ENCODE data around the gene TMEM132C.

The TMEM132C gene

DNA sequence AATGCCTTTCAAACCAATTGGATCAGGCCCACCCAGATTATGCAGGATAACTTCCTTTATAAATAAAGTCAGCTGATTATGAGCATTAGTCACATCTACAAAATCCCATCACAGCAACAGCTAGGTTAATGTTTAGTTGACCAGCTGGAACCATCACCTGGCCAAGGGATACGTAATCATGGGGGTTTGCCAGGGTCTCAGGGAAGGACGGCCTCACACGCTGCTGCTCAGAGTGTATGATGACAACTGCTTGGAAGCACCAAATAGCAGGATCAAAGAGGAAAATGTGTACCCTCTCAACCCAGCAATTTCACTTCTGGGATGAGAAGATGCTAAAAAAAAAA is 394.2 kb downstream of the TMEM132C start:
- H3K27ac ChIP-seq, result no peak overlapping the region
- TF ChIP-seq ZFX (IDR thresholded peaks at IDR 0.05), result no peak

DNA sequence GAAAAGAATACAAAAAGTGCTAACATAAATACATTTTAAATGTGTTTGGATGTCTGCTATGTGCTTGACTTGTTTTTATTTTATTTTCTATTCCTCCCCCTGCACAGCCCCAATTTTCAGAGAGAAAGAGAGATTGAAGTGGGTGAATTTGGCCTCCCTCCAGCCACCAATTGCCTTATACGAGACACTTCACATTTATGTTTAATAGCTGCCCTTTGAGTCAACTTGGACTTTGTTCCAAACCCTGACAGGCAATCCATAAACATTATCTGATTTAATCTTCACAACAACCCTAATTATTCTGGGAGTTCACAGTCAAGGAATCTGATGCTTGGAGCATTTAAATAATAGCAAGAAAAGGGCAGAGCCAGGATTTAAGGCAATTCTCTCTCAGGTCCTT is 395.1 kb downstream of the TMEM132C start:
- no peak overlapping the region for H3K27ac ChIP-seq

GRCh38 chr12:128664501-128664900 is 397.5 kb downstream of the TMEM132C start:
- TF ChIP-seq CTCF (conservative IDR thresholded peaks at IDR 0.05), result no peak
- no peak for TF ChIP-seq ZFX (IDR thresholded peaks at IDR 0.05)
- no peak overlapping the region for H3K27ac ChIP-seq

More for the DNA sequence above, 395.1 kb downstream of the TMEM132C start:
- no peak for TF ChIP-seq CTCF (conservative IDR thresholded peaks at IDR 0.05)

DNA sequence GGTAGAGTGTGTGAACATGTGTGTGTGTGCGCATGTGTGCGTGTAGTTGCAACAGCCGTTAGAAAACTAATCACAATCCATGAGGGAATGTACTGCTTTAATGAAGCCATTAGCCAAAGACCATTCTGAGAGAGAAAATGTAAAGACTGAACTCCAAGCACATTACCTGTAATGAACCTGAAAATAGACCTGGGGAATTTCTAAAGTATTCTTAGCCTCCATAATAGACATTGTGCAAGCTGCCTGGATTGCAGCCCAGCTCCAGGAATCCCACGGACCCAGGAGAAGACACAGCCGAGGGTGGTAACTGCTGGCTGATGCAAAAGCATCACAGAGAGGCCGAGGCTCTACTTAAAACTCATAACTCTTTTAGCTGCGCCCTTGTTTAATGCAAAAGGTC is 400.2 kb downstream of the TMEM132C start:
- H3K27ac ChIP-seq, result no peak overlapping the region
- TF ChIP-seq ZFX (IDR thresholded peaks at IDR 0.05) (no peak), CTCF (conservative IDR thresholded peaks at IDR 0.05) (no peak)

DNA sequence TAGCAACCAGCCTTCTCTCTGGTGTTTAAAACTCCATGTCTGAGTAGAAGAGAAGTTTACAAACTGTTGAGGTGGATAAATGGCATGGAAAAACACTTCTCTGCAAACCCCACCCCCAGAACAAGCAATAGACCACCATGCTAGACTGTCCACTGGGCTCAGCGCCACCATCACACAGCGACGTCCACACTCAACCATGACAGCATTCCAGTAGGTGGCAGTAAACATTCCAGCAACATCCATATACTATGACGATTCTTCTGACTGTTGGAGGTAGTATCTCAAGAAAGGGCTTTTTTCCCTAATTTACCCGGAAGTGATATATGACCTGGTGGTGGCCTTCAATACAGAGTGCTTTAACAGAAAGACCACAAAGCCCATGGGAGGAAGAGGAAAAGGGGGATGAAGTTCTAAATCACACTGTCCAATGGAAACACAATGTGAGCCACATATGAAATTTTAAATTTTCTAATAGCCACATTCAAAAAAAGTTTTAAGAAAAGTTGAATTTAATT is 404.6 kb downstream of the TMEM132C start:
- TF ChIP-seq CTCF (conservative IDR thresholded peaks at IDR 0.05) (peak; percentile 50), ZFX (IDR thresholded peaks at IDR 0.05) (no peak)
- no peak overlapping the region for H3K27ac ChIP-seq

- no peak for TF ChIP-seq CTCF (conservative IDR thresholded peaks at IDR 0.05)
- TF ChIP-seq ZFX (IDR thresholded peaks at IDR 0.05), result no peak
- H3K27ac ChIP-seq, result no peak overlapping the region
Observed at GRCh38 chr12:128672428-128672827, 405.5 kb downstream of the TMEM132C start.

DNA sequence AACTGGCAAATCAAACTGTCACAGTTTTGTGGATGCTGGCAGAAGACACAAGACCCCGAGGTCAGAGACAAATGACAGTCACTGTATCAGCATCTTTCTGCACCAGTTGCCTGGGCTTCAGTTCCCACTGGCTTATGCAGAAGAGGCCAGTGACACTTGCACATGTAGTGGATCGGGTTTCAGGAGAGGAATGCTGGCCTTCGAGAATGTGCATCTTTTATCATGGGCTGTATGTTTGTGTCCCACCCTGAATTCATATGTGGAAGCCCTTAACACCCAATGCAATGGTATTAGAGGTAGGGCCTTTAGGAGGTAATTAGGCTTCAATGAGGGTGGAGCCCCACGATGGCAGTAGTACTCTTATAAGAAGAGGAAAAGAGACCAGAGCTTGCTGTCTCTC is 405.9 kb downstream of the TMEM132C start:
- no peak for TF ChIP-seq CTCF (conservative IDR thresholded peaks at IDR 0.05)
- no peak for TF ChIP-seq ZFX (IDR thresholded peaks at IDR 0.05)
- H3K27ac ChIP-seq, result no peak overlapping the region

DNA sequence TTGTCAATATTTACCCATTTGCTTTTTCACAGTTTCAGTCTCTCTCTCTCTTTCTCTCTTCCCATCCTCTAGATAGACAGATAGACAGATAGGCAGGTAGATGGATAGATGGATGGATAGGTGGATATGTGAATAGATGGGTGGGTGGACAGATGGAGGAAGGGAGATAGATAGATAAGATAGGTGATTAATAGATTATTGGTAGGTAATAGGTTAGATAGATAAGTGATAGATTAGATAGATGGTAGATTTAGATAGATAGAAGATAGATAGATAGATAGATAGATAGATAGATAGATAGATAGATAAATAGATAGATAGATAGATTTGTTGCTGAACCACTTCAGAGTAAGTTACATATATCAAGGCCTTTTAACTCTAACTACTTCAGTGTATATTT is 408.6 kb downstream of the TMEM132C start:
- TF ChIP-seq ZFX (IDR thresholded peaks at IDR 0.05) (no peak), CTCF (conservative IDR thresholded peaks at IDR 0.05) (no peak)
- H3K27ac ChIP-seq, result no peak overlapping the region

All from C4-2B (cell line).